Esophagus squamous epithelium (tissue), 5 donors: ENCODE data around the gene TUBB6. TPM values are rescaled to one million over a fixed set of nuclear protein-coding genes. Genes with fewer than 3 reads are reported as not detected.

Experiments used
- DNase-seq: peaks from one replicate; lab custom pipeline; 2025; lab: John Stamatoyannopoulos, UW
- H3K27ac ChIP-seq, 4 donors: fragments of 200-600 bp; sonication (generic); one replicate each; pipeline ENCODE4 v1.5.1; 2016 to 2019; ENCODE audit warnings: mild to moderate bottlenecking in 1 of 4
- H3K27me3 ChIP-seq, 4 donors: fragments of 200-600 bp; sonication (generic); 1 replicate in 3 of 4; 2 replicates in 1 of 4; pipeline versions ENCODE4 v1.5.1 to v1.6.0; 2017 to 2021; ENCODE audit warnings: antibody characterized with exemption in 1 of 4
- H3K36me3 ChIP-seq, 3 donors: fragments of 200-600 bp; sonication (generic); one replicate each; pipeline ENCODE4 v1.5.1; 2016 to 2019
- H3K4me1 ChIP-seq, 3 donors: fragments of 200-600 bp; sonication (generic); one replicate each; pipeline ENCODE4 v1.5.1; 2017 to 2019
- H3K4me3 ChIP-seq, 4 donors: fragments of 200-600 bp; sonication (generic); 1 replicate in 3 of 4; 2 replicates in 1 of 4; pipeline ENCODE4 v1.5.1; 2016 to 2019; ENCODE audit warnings: mild to moderate bottlenecking in 2 of 4, moderate library complexity in 1 of 4
- H3K9me3 ChIP-seq, 3 donors: fragments of 200-600 bp; sonication (generic); one replicate each; pipeline ENCODE4 v1.5.1; 2016 to 2019
- CTCF ChIP-seq, 6 experiments: fragments of 450-650 bp in 4 of 6; fragments of 200-600 bp in 2 of 6; sonication (generic) in 2 of 6; IDR thresholded peaks; one replicate each; pipeline ENCODE4 v1.5.1; 2016 to 2019; ENCODE audit warnings: antibody characterized with exemption in 6 of 6, mild to moderate bottlenecking in 4 of 6, moderate library complexity in 4 of 6
- POLR2A ChIP-seq, 4 donors: fragments of 450-650 bp; IDR thresholded peaks; one replicate each; pipeline ENCODE4 v1.6.1; 2017; ENCODE audit warnings: antibody characterized with exemption in 4 of 4, mild to moderate bottlenecking in 4 of 4, moderate library complexity in 3 of 4
- WGBS, 2 donors: methylation state at CpG; one replicate each; pipeline ENCODE4 v1.1.5; 2018; 5-methylcytosine and 5-hydroxymethylcytosine counted together
- intact Hi-C: fragments of 100-400 bp; cut with DNase I; formaldehyde crosslinking; loops from one replicate; pipeline ENCODE4 v1.15.0; 2022
- total RNA-seq, 4 donors: library from RNA; depleted of rRNA; stranded (reverse); fragments of >200 nt; gene quantifications; one replicate each; pipeline ENCODE4 v1.1.0, GENCODE V29; 2016
- donor health status: DM: yes; HTN: yes; CAD: no.

Gene TUBB6
- total RNA-seq, 4 donors from 2014 or later, result 288 to 406 (median 337) TPM

- H3K36me3 ChIP-seq, result peaks cover 4 to 62% (median 15%) of the 10 kb centered on the region in 3 donors
- intact Hi-C loops, result no loop called here
Measured at GRCh38 chr18:12369211-12369610, 61.2 kb downstream of the TUBB6 start.

DNA sequence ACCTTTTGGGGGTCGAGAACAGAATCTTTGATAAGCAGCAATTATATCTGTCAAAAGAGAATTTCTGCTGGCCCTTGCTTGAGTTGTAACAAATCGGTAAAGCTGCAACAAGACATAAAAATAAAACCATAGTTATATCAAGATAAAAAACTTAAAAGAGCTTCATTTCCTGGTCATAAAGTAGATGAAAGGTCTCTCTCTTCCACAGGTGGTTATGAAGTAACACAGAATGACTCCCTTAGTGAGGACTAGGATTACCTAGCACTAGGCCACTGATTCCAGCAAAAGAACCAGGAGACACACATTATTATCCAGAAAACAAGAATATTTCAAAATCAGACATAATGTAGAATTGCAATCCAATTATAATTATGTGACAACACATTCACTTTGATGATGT is 63.5 kb downstream of the TUBB6 start:
- WGBS, 2 donors, result 72 to 85% methylated on average over 2 of the region's 2 CpGs
- intact Hi-C loops, result no loop called here
- peaks cover 0 to 38% (median 11%) of the 10 kb centered on the region in 3 donors for H3K36me3 ChIP-seq
- no peak for TF ChIP-seq POLR2A (IDR thresholded peaks at IDR 0.05)
- no peak for TF ChIP-seq CTCF (IDR thresholded peaks at IDR 0.05)
- peaks cover 13 to 46% (median 21%) of the 10 kb centered on the region in 3 donors for H3K4me1 ChIP-seq
- no peaks in the 10 kb centered on the region for H3K9me3 ChIP-seq
- DNase-seq, result no peak
- no peaks in the 10 kb centered on the region for H3K27me3 ChIP-seq
- H3K27ac ChIP-seq, result no peak overlapping the region
- H3K4me3 ChIP-seq, result no peak overlapping the region

More at GRCh38 chr18:12369211-12369610, 61.2 kb downstream of the TUBB6 start:
- Histone ChIP-seq H3K27me3 (no peaks in the 10 kb centered on the region), H3K9me3 (no peaks in the 10 kb centered on the region), H3K4me1 (peaks cover 0 to 22% (median 7%) of the 10 kb centered on the region in 3 donors), H3K27ac (no peak overlapping the region), H3K4me3 (no peak overlapping the region)
- DNase-seq, result no peak
- 81 to 88% methylated on average over 3 to 5 of the region's 7 CpGs for WGBS, 2 donors
- TF ChIP-seq CTCF (IDR thresholded peaks at IDR 0.05), result no peak
- no peak for TF ChIP-seq POLR2A (IDR thresholded peaks at IDR 0.05)

DNA sequence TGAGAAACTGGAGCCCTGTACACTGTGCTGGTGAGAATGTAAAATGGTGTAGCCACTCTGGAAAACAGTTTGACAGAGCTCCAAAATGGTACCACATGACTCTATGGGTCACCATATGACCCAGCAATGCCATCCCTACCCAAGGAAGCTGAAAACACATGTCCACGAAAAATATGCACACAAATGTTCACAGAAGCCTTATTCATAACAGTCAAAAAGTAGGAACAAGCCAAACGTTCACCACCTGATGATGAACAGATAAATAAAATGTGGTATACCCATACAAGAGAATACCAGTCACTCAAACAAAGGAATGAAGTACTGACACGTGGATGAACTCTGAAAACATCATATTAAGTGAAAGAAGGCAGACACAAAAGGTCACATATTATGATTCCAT is 64.4 kb downstream of the TUBB6 start:
- intact Hi-C loops, result no loop called here
- WGBS, 2 donors, result 49 to 51% methylated on average over 3 of the region's 3 CpGs

DNA sequence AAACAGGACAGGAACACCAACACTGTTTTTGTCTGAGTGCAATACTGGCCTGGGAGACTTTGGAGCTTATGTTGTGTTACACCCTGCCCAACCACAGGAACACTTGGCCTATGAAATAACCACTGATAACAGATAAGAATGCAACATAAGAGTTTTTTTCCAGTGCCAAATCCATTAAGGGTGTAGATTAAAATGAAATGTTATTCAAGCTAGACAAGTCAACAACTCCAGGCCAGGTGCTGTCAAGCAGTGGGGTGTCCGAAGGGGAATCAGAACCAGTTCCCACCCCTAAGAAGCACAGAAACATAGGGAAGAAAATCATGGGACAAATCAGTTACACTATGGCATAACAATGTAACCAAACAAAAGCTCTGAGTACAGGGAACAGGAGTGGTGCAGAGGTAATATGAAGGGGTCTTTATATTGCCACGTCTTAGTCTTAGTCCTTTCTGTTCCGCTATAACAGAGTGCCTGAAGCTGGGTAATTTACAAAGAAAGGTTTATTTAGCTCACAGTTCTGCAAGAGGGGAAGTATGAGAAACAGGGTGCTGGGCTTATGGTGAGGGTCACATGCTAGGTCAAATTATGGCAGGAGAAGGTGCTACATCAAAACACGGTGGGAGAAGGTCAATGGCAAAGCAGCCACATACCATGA is 65.2 kb downstream of the TUBB6 start:
- no peak overlapping the region for H3K4me3 ChIP-seq
- peaks cover 13 to 53% (median 24%) of the 10 kb centered on the region in 3 donors for H3K4me1 ChIP-seq
- peaks cover 0 to 22% (median 0%) of the 10 kb centered on the region in 3 donors for H3K36me3 ChIP-seq
- no peaks in the 10 kb centered on the region for H3K27me3 ChIP-seq
- no peak for TF ChIP-seq POLR2A (IDR thresholded peaks at IDR 0.05)
- TF ChIP-seq CTCF (IDR thresholded peaks at IDR 0.05), result no peak
- no peak overlapping the region for H3K27ac ChIP-seq
- 77 to 82% methylated on average over 4 of the region's 4 CpGs for WGBS, 2 donors
- intact Hi-C loops, result no loop called here
- no peaks in the 10 kb centered on the region for H3K9me3 ChIP-seq
- DNase-seq, result no peak

More for the DNA sequence above, 64.4 kb downstream of the TUBB6 start:
- Histone ChIP-seq H3K4me1 (peaks cover 13 to 46% (median 21%) of the 10 kb centered on the region in 3 donors), H3K27ac (no peak overlapping the region), H3K4me3 (no peak overlapping the region), H3K27me3 (no peaks in the 10 kb centered on the region), H3K36me3 (peaks cover 0 to 30% (median 2%) of the 10 kb centered on the region in 3 donors), H3K9me3 (no peaks in the 10 kb centered on the region)
- TF ChIP-seq CTCF (IDR thresholded peaks at IDR 0.05) (no peak), POLR2A (IDR thresholded peaks at IDR 0.05) (no peak)
- DNase-seq, result no peak

DNA sequence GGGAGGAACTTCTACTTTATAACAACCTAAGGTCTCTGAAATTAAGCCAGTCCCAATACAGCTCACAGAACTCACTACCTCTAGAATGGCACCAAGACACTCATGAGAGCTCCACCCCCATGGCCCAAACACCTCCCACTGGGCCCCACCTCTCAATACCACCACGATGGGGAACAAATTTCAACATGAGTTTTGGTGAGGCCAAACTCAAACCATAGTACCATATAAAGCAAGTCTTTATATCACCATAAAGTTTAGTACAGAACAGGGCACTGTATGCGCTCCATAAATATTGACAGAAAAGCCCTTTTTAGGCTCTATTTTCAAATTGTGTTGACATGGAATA is 65.7 kb downstream of the TUBB6 start:
- H3K27ac ChIP-seq, result no peak overlapping the region
- no peak overlapping the region for H3K4me3 ChIP-seq
- H3K27me3 ChIP-seq, result no peaks in the 10 kb centered on the region
- DNase-seq, result no peak
- peaks cover 0 to 17% (median 0%) of the 10 kb centered on the region in 3 donors for H3K36me3 ChIP-seq
- no peaks in the 10 kb centered on the region for H3K9me3 ChIP-seq
- H3K4me1 ChIP-seq, result peaks cover 13 to 54% (median 24%) of the 10 kb centered on the region in 3 donors
- TF ChIP-seq POLR2A (IDR thresholded peaks at IDR 0.05), result no peak
- no peak for TF ChIP-seq CTCF (IDR thresholded peaks at IDR 0.05)
- 70 to 75% methylated on average over 2 of the region's 2 CpGs for WGBS, 2 donors
- intact Hi-C loops, result no loop called here
